OCI-LY7 (cell line): Measurements from ENCODE around the gene NELL1.

Source experiments
- CTCF ChIP-seq: fragments of 200-600 bp; sonication (generic); conservative IDR thresholded peaks from 2 replicates; pipeline ENCODE4 v1.5.1; 2014; ENCODE audit warnings: mild to moderate bottlenecking, antibody characterized with exemption, low read length, moderate library complexity, mixed read lengths
- EZH2phosphoT487 ChIP-seq: fragments of 200-600 bp; sonication (generic); IDR thresholded peaks from 2 replicates; pipeline ENCODE4 v1.6.1; 2018; ENCODE audit warnings: low read depth, borderline replicate concordance, mild to moderate bottlenecking, mixed run types, antibody characterized with exemption, low read length, moderate library complexity, mixed read lengths

GRCh38 chr11:21564833-21565682 lies 895.7 kb downstream of the NELL1 start:
- TF ChIP-seq EZH2phosphoT487 (no peak), CTCF (no peak)
